SU-DHL-6 (cell line): ENCODE measurements around the gene COG5.

Source experiments
- H2AFZ ChIP-seq: fragments of 200-600 bp; sonication (generic); 2 replicates; pipeline ENCODE4 v1.6.1; 2014; ENCODE audit warnings: low read depth, mild to moderate bottlenecking, moderate library complexity, mixed read lengths, antibody characterized with exemption, low read length; ENCODE audit not compliant: severe bottlenecking
- H3F3A ChIP-seq: fragments of 200-600 bp; shearing (Covaris generic); 2 replicates; pipeline ENCODE4 v1.6.0; 2016; ENCODE audit warnings: antibody characterized with exemption, mild to moderate bottlenecking; ENCODE audit not compliant: insufficient read depth
- H3K27ac ChIP-seq: fragments of 200-600 bp; sonication (generic); 2 replicates; pipeline ENCODE4 v1.5.1; 2016; ENCODE audit warnings: low read depth, mild to moderate bottlenecking, low read length, moderate library complexity, mixed read lengths
- H3K27me3 ChIP-seq: fragments of 200-600 bp; sonication (generic), shearing (Covaris generic); 2 replicates; pipeline ENCODE4 v1.6.0; 2014; ENCODE audit warnings: mild to moderate bottlenecking, low read length
- H3K36me3 ChIP-seq: fragments of 200-600 bp; sonication (generic); 2 replicates; pipeline ENCODE4 v1.6.1; 2014; ENCODE audit warnings: mild to moderate bottlenecking, low read length, mixed read lengths
- H3K4me2 ChIP-seq: fragments of 300-600, 200-600 bp; shearing (Covaris generic), sonication (generic); 2 replicates; pipeline ENCODE4 v1.6.0; 2014; ENCODE audit warnings: low read length, low read depth, mild to moderate bottlenecking; ENCODE audit not compliant: poor library complexity, severe bottlenecking
- H3K4me3 ChIP-seq: fragments of 200-600 bp; sonication (generic); 2 replicates; pipeline ENCODE4 v1.5.1; 2014; ENCODE audit warnings: antibody characterized with exemption, low read length, mild to moderate bottlenecking, mixed read lengths; ENCODE audit not compliant: insufficient read depth, poor library complexity, severe bottlenecking
- H3K79me2 ChIP-seq: fragments of 200-600 bp; sonication (generic); 2 replicates; pipeline ENCODE4 v1.6.1; 2014; ENCODE audit warnings: mild to moderate bottlenecking, low read length, moderate library complexity; ENCODE audit not compliant: insufficient read depth
- H3K9ac ChIP-seq: fragments of 200-600 bp; sonication (generic); 2 replicates; pipeline ENCODE4 v1.7.0; 2014; ENCODE audit warnings: mild to moderate bottlenecking, low read length
- H3K9me2 ChIP-seq: fragments of 200-600 bp; sonication (generic); replicated peaks from 2 replicates; pipeline ENCODE4 v1.6.1; 2014; ENCODE audit warnings: low read length; ENCODE audit not compliant: insufficient read depth
- H3K9me3 ChIP-seq: fragments of 200-600 bp; sonication (generic); 2 replicates; pipeline ENCODE4 v1.6.1; 2014; ENCODE audit warnings: low read length, mixed read lengths; ENCODE audit not compliant: insufficient read depth
- H4K20me1 ChIP-seq: fragments of 200-600 bp; sonication (generic); 2 replicates; pipeline ENCODE4 v1.6.1; 2014; ENCODE audit warnings: low read depth, mild to moderate bottlenecking, antibody characterized with exemption, low read length, moderate library complexity, mixed read lengths
- CTCF ChIP-seq: fragments of 200-600 bp; sonication (generic); IDR thresholded peaks from one replicate; pipeline ENCODE4 v1.5.1; 2017; ENCODE audit warnings: antibody characterized with exemption, mild to moderate bottlenecking, low read length, moderate library complexity; ENCODE audit not compliant: insufficient read depth, poor library complexity, severe bottlenecking
- EZH2phosphoT487 ChIP-seq: fragments of 200-600 bp; sonication (generic), shearing (Covaris generic); conservative IDR thresholded peaks from 2 replicates; pipeline ENCODE4 v1.6.1; 2018; ENCODE audit warnings: mild to moderate bottlenecking, antibody characterized with exemption, low read length, moderate library complexity, mixed read lengths

COG5 gene

GRCh38 chr7:107173691-107174406, 389.9 kb downstream of the COG5 start:
- TF ChIP-seq CTCF: no peak
- TF ChIP-seq EZH2phosphoT487: no peak
- Histone ChIP-seq H3K4me3 (no peak overlapping the region), H3K4me2 (no peak overlapping the region), H4K20me1 (0 out of 2 replicates have a peak, but pooled peaks cover 4% of the 10 kb centered on the region), H2AFZ (no peak overlapping the region), H3F3A (peaks cover 5% of the 10 kb centered on the region), H3K36me3 (no peaks in the 10 kb centered on the region), H3K27me3 (no peaks in the 10 kb centered on the region), H3K9me3 (no peaks in the 10 kb centered on the region), H3K79me2 (peaks cover 33% of the 10 kb centered on the region), H3K9ac (no peak overlapping the region), H3K27ac (no peak overlapping the region), H3K9me2 (no peaks in the 10 kb centered on the region)

- Histone ChIP-seq H3K4me2 (no peak overlapping the region), H2AFZ (no peak overlapping the region), H3K9me3 (no peaks in the 10 kb centered on the region), H3K9me2 (no peaks in the 10 kb centered on the region), H3K9ac (no peak overlapping the region), H3K36me3 (no peaks in the 10 kb centered on the region), H3K27me3 (no peaks in the 10 kb centered on the region), H3K4me3 (no peak overlapping the region), H3K79me2 (peaks cover 33% of the 10 kb centered on the region), H4K20me1 (0 out of 2 replicates have a peak, but pooled peaks cover 4% of the 10 kb centered on the region), H3F3A (peaks cover 7% of the 10 kb centered on the region), H3K27ac (no peak overlapping the region)
- TF ChIP-seq CTCF (no peak), EZH2phosphoT487 (no peak)
Observed at GRCh38 chr7:107173191-107173590, 390.5 kb downstream of the COG5 start.

- peaks cover 14% of the 10 kb centered on the region for H3F3A ChIP-seq
- no peak overlapping the region for H2AFZ ChIP-seq
- H3K9ac ChIP-seq: no peak overlapping the region
- no peaks in the 10 kb centered on the region for H3K9me2 ChIP-seq
- no peak overlapping the region for H3K4me2 ChIP-seq
- no peaks in the 10 kb centered on the region for H3K36me3 ChIP-seq
- no peak overlapping the region for H3K27ac ChIP-seq
- H4K20me1 ChIP-seq: 0 out of 2 replicates have a peak, but pooled peaks cover under 1% of the 10 kb centered on the region
- no peaks in the 10 kb centered on the region for H3K27me3 ChIP-seq
- no peak overlapping the region for H3K4me3 ChIP-seq
- TF ChIP-seq EZH2phosphoT487 (no peak), CTCF (no peak)
- H3K79me2 ChIP-seq: peaks cover 33% of the 10 kb centered on the region
- no peaks in the 10 kb centered on the region for H3K9me3 ChIP-seq
Observed at GRCh38 chr7:107172276-107173032, 391.3 kb downstream of the COG5 start.
